ENCODE data around the gene HMBS.

The HMBS gene

DNA sequence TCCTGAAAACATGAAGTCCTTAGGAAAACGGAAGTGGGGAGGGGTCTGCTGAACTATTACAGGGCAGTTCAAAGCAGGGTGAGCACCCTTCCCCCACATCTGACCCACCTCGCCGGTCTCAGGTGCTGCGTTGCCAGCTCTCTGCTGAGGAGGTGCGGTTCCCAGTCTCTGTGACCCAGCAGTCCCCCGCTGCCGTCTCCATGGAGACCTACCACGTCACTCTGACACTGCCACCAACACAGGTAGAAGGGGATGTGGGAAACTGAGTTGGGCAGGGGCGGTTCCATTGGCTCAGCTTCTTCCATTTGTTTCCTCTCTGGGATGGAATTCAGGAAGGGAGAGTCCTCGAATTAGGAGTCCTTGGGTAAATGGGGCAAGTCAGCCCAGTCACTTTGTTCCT is 25.8 kb downstream of the HMBS start:
- no peak overlapping the region for H2AFZ ChIP-seq (ENCODE audit: low read length)
- no peaks in the 10 kb centered on the region for H3F3A ChIP-seq (ENCODE audit: low read depth)
- H3K36me3 ChIP-seq (ENCODE audit: insufficient read depth, low read length), result peaks cover 11% of the 10 kb centered on the region; the same call in 1 of the 2 replicates
- H3K4me1 ChIP-seq (ENCODE audit: insufficient read depth, low read length, poor library complexity, severe bottlenecking), result peaks cover 31% of the 10 kb centered on the region
- H3K4me3 ChIP-seq (ENCODE audit: low read length, poor library complexity, severe bottlenecking), result no peak overlapping the region
- no peak overlapping the region for H3K9ac ChIP-seq (ENCODE audit: low read depth, low read length, poor library complexity, severe bottlenecking)
- no peaks in the 10 kb centered on the region for H4K20me1 ChIP-seq (ENCODE audit: insufficient read depth, low read length, poor library complexity, severe bottlenecking)
- no peaks in the 10 kb centered on the region for H3K27me3 ChIP-seq (ENCODE audit: insufficient read depth, low read length, poor library complexity, severe bottlenecking)
- no peaks in the 10 kb centered on the region for H3K9me3 ChIP-seq (ENCODE audit: insufficient read depth, low read depth, low read length)
- TF ChIP-seq EZH2phosphoT487 (IDR thresholded peaks at IDR 0.05; ENCODE audit: borderline replicate concordance), result no peak
- TF ChIP-seq, protein P1, sequence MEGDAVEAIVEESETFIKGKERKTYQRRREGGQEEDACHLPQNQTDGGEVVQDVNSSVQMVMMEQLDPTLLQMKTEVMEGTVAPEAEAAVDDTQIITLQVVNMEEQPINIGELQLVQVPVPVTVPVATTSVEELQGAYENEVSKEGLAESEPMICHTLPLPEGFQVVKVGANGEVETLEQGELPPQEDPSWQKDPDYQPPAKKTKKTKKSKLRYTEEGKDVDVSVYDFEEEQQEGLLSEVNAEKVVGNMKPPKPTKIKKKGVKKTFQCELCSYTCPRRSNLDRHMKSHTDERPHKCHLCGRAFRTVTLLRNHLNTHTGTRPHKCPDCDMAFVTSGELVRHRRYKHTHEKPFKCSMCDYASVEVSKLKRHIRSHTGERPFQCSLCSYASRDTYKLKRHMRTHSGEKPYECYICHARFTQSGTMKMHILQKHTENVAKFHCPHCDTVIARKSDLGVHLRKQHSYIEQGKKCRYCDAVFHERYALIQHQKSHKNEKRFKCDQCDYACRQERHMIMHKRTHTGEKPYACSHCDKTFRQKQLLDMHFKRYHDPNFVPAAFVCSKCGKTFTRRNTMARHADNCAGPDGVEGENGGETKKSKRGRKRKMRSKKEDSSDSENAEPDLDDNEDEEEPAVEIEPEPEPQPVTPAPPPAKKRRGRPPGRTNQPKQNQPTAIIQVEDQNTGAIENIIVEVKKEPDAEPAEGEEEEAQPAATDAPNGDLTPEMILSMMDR (conservative IDR thresholded peaks at IDR 0.05; ENCODE audit: low read length), result no peak
- H3K79me2 ChIP-seq (ENCODE audit: insufficient read depth, low read length), result peaks cover 35% of the 10 kb centered on the region
- H3K4me2 ChIP-seq (ENCODE audit: low read depth, low read length, poor library complexity, severe bottlenecking), result peak overlapping the region; percentile 100
- no peaks in the 10 kb centered on the region for H3K9me2 ChIP-seq (replicated peaks; ENCODE audit: low read depth, low read length)

DNA sequence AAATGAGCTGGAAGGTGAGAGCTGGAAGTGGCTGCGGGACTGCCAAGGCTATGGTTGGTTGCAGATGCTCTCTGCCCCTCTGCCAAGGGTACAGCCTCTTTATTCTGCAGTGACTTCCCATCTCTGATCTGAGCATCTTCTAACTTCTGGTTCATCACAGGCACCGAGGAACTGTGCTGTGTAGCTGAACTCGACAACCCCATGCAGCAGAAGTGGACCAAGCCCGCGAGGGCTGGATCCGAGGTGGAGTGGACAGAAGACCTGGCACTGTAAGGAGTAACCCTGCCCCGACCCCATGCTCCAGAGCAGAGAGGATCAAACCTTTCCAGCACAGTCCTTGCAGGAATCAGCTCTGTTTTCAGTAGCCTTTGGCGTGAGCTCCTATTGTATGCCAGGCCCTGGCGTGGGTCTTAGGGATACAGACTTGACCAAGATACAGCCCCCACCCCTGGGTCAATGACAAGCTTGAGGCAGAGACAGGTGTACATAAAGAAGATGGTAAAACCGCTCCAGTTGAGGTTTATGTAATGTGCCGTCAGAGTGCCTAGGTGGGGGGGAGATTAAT is 26.8 kb downstream of the HMBS start:
- Histone ChIP-seq H3K79me2 (ENCODE audit: insufficient read depth, low read length) (peaks cover 35% of the 10 kb centered on the region), H3K9me2 (replicated peaks; ENCODE audit: low read depth, low read length) (no peaks in the 10 kb centered on the region), H3K4me3 (ENCODE audit: low read length, poor library complexity, severe bottlenecking) (no peak overlapping the region), H4K20me1 (ENCODE audit: insufficient read depth, low read length, poor library complexity, severe bottlenecking) (no peaks in the 10 kb centered on the region), H3K9me3 (ENCODE audit: insufficient read depth, low read depth, low read length) (no peaks in the 10 kb centered on the region), H3K4me1 (ENCODE audit: insufficient read depth, low read length, poor library complexity, severe bottlenecking) (peaks cover 26% of the 10 kb centered on the region), H2AFZ (ENCODE audit: low read length) (no peak overlapping the region), H3K36me3 (ENCODE audit: insufficient read depth, low read length) (peaks cover 11% of the 10 kb centered on the region; the same call in 1 of the 2 replicates), H3K27me3 (ENCODE audit: insufficient read depth, low read length, poor library complexity, severe bottlenecking) (no peaks in the 10 kb centered on the region), H3F3A (ENCODE audit: low read depth) (no peaks in the 10 kb centered on the region), H3K9ac (ENCODE audit: low read depth, low read length, poor library complexity, severe bottlenecking) (no peak overlapping the region), H3K4me2 (ENCODE audit: low read depth, low read length, poor library complexity, severe bottlenecking) (no peak overlapping the region)
- no peak for TF ChIP-seq EZH2phosphoT487 (IDR thresholded peaks at IDR 0.05; ENCODE audit: borderline replicate concordance)
- TF ChIP-seq, protein P1 (conservative IDR thresholded peaks at IDR 0.05; ENCODE audit: low read length), result no peak

DNA sequence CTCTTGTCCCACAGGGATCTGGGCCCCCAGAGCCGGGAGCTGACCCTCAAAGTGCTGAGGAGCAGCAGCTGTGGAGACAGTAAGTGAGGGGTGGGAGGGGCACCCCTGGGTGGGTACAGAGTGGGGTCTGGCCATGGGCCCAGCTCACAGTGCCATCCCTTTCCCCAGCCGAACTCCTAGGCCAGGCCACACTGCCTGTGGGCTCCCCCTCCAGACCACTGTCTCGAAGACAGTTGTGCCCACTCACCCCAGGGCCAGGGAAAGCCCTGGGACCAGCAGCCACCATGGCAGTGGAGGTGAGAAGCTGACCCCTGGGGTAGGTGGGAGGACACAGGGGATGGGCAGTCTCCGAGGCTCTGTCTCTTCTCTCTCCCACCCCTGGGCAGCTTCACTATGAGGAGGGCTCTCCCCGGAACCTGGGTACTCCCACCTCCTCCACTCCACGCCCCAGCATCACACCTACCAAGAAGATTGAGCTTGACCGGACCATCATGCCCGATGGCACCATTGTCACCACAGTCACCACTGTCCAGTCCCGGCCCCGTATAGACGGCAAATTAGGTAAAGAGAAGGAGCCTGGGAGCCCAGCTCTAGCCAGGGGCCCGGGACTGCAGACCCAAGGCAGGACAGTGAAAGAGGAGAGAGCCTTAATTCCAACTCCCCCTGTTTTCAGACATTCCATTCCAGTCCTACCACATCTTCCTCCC is 27.8 kb downstream of the HMBS start:
- Histone ChIP-seq H3K9me3 (ENCODE audit: insufficient read depth, low read depth, low read length) (no peaks in the 10 kb centered on the region), H3K36me3 (ENCODE audit: insufficient read depth, low read length) (peaks cover 11% of the 10 kb centered on the region; the same call in 1 of the 2 replicates)
- TF ChIP-seq, protein P1 (conservative IDR thresholded peaks at IDR 0.05; ENCODE audit: low read length), result no peak
- no peak for TF ChIP-seq EZH2phosphoT487 (IDR thresholded peaks at IDR 0.05; ENCODE audit: borderline replicate concordance)

More for the DNA sequence above, 27.8 kb downstream of the HMBS start:
- no peak overlapping the region for H3K9ac ChIP-seq (ENCODE audit: low read depth, low read length, poor library complexity, severe bottlenecking)
- no peak overlapping the region for H2AFZ ChIP-seq (ENCODE audit: low read length)
- peaks cover 27% of the 10 kb centered on the region for H3K79me2 ChIP-seq (ENCODE audit: insufficient read depth, low read length)
- H3K4me2 ChIP-seq (ENCODE audit: low read depth, low read length, poor library complexity, severe bottlenecking), result no peak overlapping the region
- H3K27me3 ChIP-seq (ENCODE audit: insufficient read depth, low read length, poor library complexity, severe bottlenecking), result no peaks in the 10 kb centered on the region
- no peaks in the 10 kb centered on the region for H4K20me1 ChIP-seq (ENCODE audit: insufficient read depth, low read length, poor library complexity, severe bottlenecking)
- H3K4me1 ChIP-seq (ENCODE audit: insufficient read depth, low read length, poor library complexity, severe bottlenecking), result peaks cover 21% of the 10 kb centered on the region
- H3F3A ChIP-seq (ENCODE audit: low read depth), result no peaks in the 10 kb centered on the region
- no peaks in the 10 kb centered on the region for H3K9me2 ChIP-seq (replicated peaks; ENCODE audit: low read depth, low read length)
- H3K4me3 ChIP-seq (ENCODE audit: low read length, poor library complexity, severe bottlenecking), result no peak overlapping the region

Measured in Loucy (cell line).